Breast epithelium (tissue), 3 donors: ENCODE measurements around the gene OR8B12.

Experiments used
- CTCF ChIP-seq, 3 donors: fragments of 450-650 bp; IDR thresholded peaks; one replicate each; pipeline ENCODE4 v1.5.1; 2016 to 2017; ENCODE audit warnings: antibody characterized with exemption in 3 of 3, mild to moderate bottlenecking in 3 of 3, moderate library complexity in 3 of 3
- POLR2A ChIP-seq: fragments of 450-650 bp; IDR thresholded peaks from one replicate; pipeline ENCODE4 v1.6.1; 2016; ENCODE audit warnings: antibody characterized with exemption, mild to moderate bottlenecking, moderate library complexity

- no peak for TF ChIP-seq CTCF (IDR thresholded peaks at IDR 0.05)
- TF ChIP-seq POLR2A = no peak
These were observed 7.7 kb upstream of the OR8B12 start for GRCh38 chr11:124551189-124551588.
